Liver (tissue), 9 donors: ENCODE measurements around the gene PARP16. TPM values are rescaled to one million over a fixed set of nuclear protein-coding genes. Genes with fewer than 3 reads are reported as not detected.
"Not testable (repeated sequence)": the region's sequence is repeated elsewhere in the genome, so short reads cannot be mapped to it uniquely, and the experiment has no call there.

ENCODE experiments used
- DNase-seq: peaks from one replicate; pipeline ENCODE4 v3.0.0-alpha.2; 2017; ENCODE audit warnings: low spot score
- H3K27ac ChIP-seq, 2 donors: one replicate each; pipeline ENCODE4 v1.7.0; 2013; ENCODE audit warnings: inconsistent platforms in 2 of 2, low read length in 2 of 2, control low read depth in 1 of 2, low read depth in 1 of 2, mild to moderate bottlenecking in 1 of 2
- H3K27me3 ChIP-seq, 4 donors: one replicate each; pipeline versions ENCODE4 v1.6.1 to v1.7.0; 2013; ENCODE audit warnings: low read length in 3 of 4, inconsistent platforms in 1 of 4, mild to moderate bottlenecking in 1 of 4, moderate library complexity in 1 of 4; ENCODE audit not compliant: control insufficient read depth in 4 of 4, insufficient read depth in 4 of 4
- H3K36me3 ChIP-seq, 4 donors: one replicate each; pipeline versions ENCODE4 v1.6.1 to v1.7.0; 2013; ENCODE audit warnings: low read length in 3 of 4, mild to moderate bottlenecking in 3 of 4, low read depth in 1 of 4, moderate library complexity in 1 of 4; ENCODE audit not compliant: control insufficient read depth in 4 of 4, insufficient read depth in 3 of 4
- H3K4me1 ChIP-seq, 4 donors: one replicate each; pipeline versions ENCODE4 v1.6.1 to v1.7.0; 2013; ENCODE audit warnings: low read length in 3 of 4, mild to moderate bottlenecking in 3 of 4, moderate library complexity in 1 of 4; ENCODE audit not compliant: control insufficient read depth in 4 of 4, insufficient read depth in 4 of 4
- H3K4me3 ChIP-seq, 3 donors: one replicate each; pipeline versions ENCODE4 v1.6.1 to v1.7.0; 2013; ENCODE audit warnings: low read length in 3 of 3, control low read depth in 1 of 3, low read depth in 1 of 3, mild to moderate bottlenecking in 1 of 3
- H3K9ac ChIP-seq, 2 donors: one replicate each; pipeline ENCODE4 v1.7.0; 2013; ENCODE audit warnings: low read length in 2 of 2, mild to moderate bottlenecking in 2 of 2, moderate library complexity in 2 of 2, control low read depth in 1 of 2, low read depth in 1 of 2
- H3K9me3 ChIP-seq, 4 donors: one replicate each; pipeline versions ENCODE4 v1.6.1 to v1.7.0; 2013; ENCODE audit warnings: low read length in 3 of 4; ENCODE audit not compliant: control insufficient read depth in 4 of 4
- ATF3 ChIP-seq: IDR thresholded peaks from 2 replicates; pipeline ENCODE4 v1.6.1; 2016; ENCODE audit warnings: antibody characterized with exemption
- CTCF ChIP-seq: fragments of 150-350 bp; IDR thresholded peaks from 2 replicates; pipeline ENCODE4 v1.5.1; 2017; ENCODE audit warnings: improper control_type of control experiment, low read depth, low read length; ENCODE audit not compliant: missing input control
- EGR1 ChIP-seq, 2 donors: IDR thresholded peaks; 2 replicates each; pipeline ENCODE4 v1.6.1; 2016 to 2018; ENCODE audit warnings: antibody characterized with exemption in 2 of 2, low read depth in 2 of 2
- FOXA1 ChIP-seq: IDR thresholded peaks from 2 replicates; pipeline ENCODE4 v1.6.1; 2016; ENCODE audit warnings: antibody characterized with exemption
- GABPA ChIP-seq, 2 donors: IDR thresholded peaks in 1 of 2; conservative IDR thresholded peaks in 1 of 2; 2 replicates each; pipeline ENCODE4 v1.6.1; 2016; ENCODE audit warnings: antibody characterized with exemption in 2 of 2, mild to moderate bottlenecking in 1 of 2, moderate library complexity in 1 of 2
- HNF4A ChIP-seq, 2 donors: conservative IDR thresholded peaks; 2 replicates each; pipeline ENCODE4 v1.6.1; 2016; ENCODE audit warnings: antibody characterized with exemption in 2 of 2, mild to moderate bottlenecking in 2 of 2
- HNF4G ChIP-seq: IDR thresholded peaks from 2 replicates; pipeline ENCODE4 v1.6.1; 2016; ENCODE audit warnings: antibody characterized with exemption
- MAX ChIP-seq: IDR thresholded peaks from 2 replicates; pipeline ENCODE4 v1.6.1; 2016; ENCODE audit warnings: antibody characterized with exemption
- NR2F2 ChIP-seq: IDR thresholded peaks from 2 replicates; pipeline ENCODE4 v1.6.1; 2016; ENCODE audit warnings: antibody characterized with exemption
- RAD21 ChIP-seq, 2 donors: IDR thresholded peaks; 2 replicates each; pipeline ENCODE4 v1.6.1; 2016; ENCODE audit warnings: antibody characterized with exemption in 2 of 2, mild to moderate bottlenecking in 2 of 2
- RXRA ChIP-seq, 2 donors: IDR thresholded peaks; 2 replicates each; pipeline ENCODE4 v1.6.1; 2017 to 2018; ENCODE audit warnings: antibody characterized with exemption in 2 of 2, mild to moderate bottlenecking in 1 of 2
- SP1 ChIP-seq: IDR thresholded peaks from 2 replicates; pipeline ENCODE4 v1.6.1; 2018; ENCODE audit warnings: antibody characterized with exemption, mild to moderate bottlenecking
- TAF1 ChIP-seq: conservative IDR thresholded peaks from 2 replicates; pipeline ENCODE4 v1.6.1; 2016; ENCODE audit warnings: antibody characterized with exemption, mild to moderate bottlenecking
- YY1 ChIP-seq: IDR thresholded peaks from 2 replicates; pipeline ENCODE4 v1.6.1; 2016; ENCODE audit warnings: antibody characterized with exemption, mild to moderate bottlenecking
- ZBTB33 ChIP-seq: IDR thresholded peaks from 2 replicates; pipeline ENCODE4 v1.6.1; 2016; ENCODE audit warnings: antibody characterized with exemption
- WGBS: extraction: QIAGEN DNeasy Blood & Tissue Kit; methylation state at CpG from one replicate; pipeline ENCODE4 v1.1.7; 2013; 5-methylcytosine and 5-hydroxymethylcytosine counted together
- polyA plus RNA-seq, 2 donors: library from polyadenylated mRNA; stranded (reverse) in 1 of 2; unstranded in 1 of 2; fragments of 200-250 nt in 1 of 2; fragments of >200 nt in 1 of 2; fragmentation: Nextera tagmentation in 1 of 2; extraction: Ambion mirVana in 1 of 2; gene quantifications; one replicate each; pipeline versions ENCODE4 v1.2.1 to v1.2.3, GENCODE V29; 2013 to 2015
- total RNA-seq, 2 donors: library from RNA; depleted of rRNA; stranded (reverse); fragments of >200 nt; gene quantifications; one replicate each; pipeline ENCODE4 v1.2.3, GENCODE V29; 2014
- donor health status: healthy.
- donor health status: healthy.
- donor health status: healthy.
- donor health status: healthy.
- donor health status: healthy.

Gene PARP16
- total and polyA plus RNA-seq, 4 donors: 4.0 to 6.9 (median 5.7) TPM

GRCh38 chr15:65270811-65271545, 15.7 kb downstream of the PARP16 start:
- WGBS: 53% methylated on average over 15 of the region's 15 CpGs
- H3K36me3 ChIP-seq: peaks cover 0 to 13% (median 6%) of the 10 kb centered on the region in 4 donors
- TF ChIP-seq RAD21 (IDR thresholded peaks at IDR 0.05) (peak; percentile 84 to 90), CTCF (peak; percentile 73)
- H3K4me3 ChIP-seq, H3K27me3 ChIP-seq, H3K27ac ChIP-seq, H3K9me3 ChIP-seq, H3K9ac ChIP-seq, H3K4me1 ChIP-seq: not testable (repeated sequence)
- peak; percentile 44 for DNase-seq

GRCh38 chr15:65268411-65268810, 18.3 kb downstream of the PARP16 start:
- no peak for DNase-seq
- 97% methylated on average over 4 of the region's 4 CpGs for WGBS
- H3K4me1 ChIP-seq: peaks cover 0 to 4% (median 0%) of the 10 kb centered on the region in 4 donors
- H3K4me3 ChIP-seq: no peak overlapping the region
- no peak overlapping the region for H3K27ac ChIP-seq
- H3K27me3 ChIP-seq: no peaks in the 10 kb centered on the region
- no peak overlapping the region for H3K9ac ChIP-seq
- TF ChIP-seq ZBTB33: no peak
- no peak for TF ChIP-seq NR2F2
- no peak for TF ChIP-seq SP1
- TF ChIP-seq GABPA (IDR thresholded peaks at IDR 0.05 in 1 of 2, conservative IDR thresholded peaks at IDR 0.05 in 1 of 2): no peak
- no peak for TF ChIP-seq YY1
- no peak for TF ChIP-seq FOXA1
- no peak for TF ChIP-seq MAX
- no peak for TF ChIP-seq HNF4G
- TF ChIP-seq RXRA (IDR thresholded peaks at IDR 0.05): no peak
- no peak for TF ChIP-seq EGR1 (IDR thresholded peaks at IDR 0.05; ENCODE audit: low read depth in 2 of 2)
- H3K9me3 ChIP-seq: no peaks in the 10 kb centered on the region
- peaks cover 2 to 28% (median 9%) of the 10 kb centered on the region in 4 donors for H3K36me3 ChIP-seq

GRCh38 chr15:65266469-65266868, 20.2 kb downstream of the PARP16 start:
- H3K27ac ChIP-seq: no peak overlapping the region
- WGBS: 82% methylated on average over 5 of the region's 5 CpGs
- H3K27me3 ChIP-seq: no peaks in the 10 kb centered on the region
- no peak for DNase-seq
- H3K9ac ChIP-seq: no peak overlapping the region
- H3K4me1 ChIP-seq: peaks cover 0 to 4% (median 0%) of the 10 kb centered on the region in 4 donors
- no peaks in the 10 kb centered on the region for H3K9me3 ChIP-seq
- no peak overlapping the region for H3K4me3 ChIP-seq
- H3K36me3 ChIP-seq: peaks cover 2 to 38% (median 12%) of the 10 kb centered on the region in 4 donors
- no peak for TF ChIP-seq FOXA1
- TF ChIP-seq EGR1 (IDR thresholded peaks at IDR 0.05; ENCODE audit: low read depth in 2 of 2): no peak
- TF ChIP-seq NR2F2: no peak
- TF ChIP-seq HNF4A (conservative IDR thresholded peaks at IDR 0.05): no peak
- no peak for TF ChIP-seq CTCF
- TF ChIP-seq GABPA (IDR thresholded peaks at IDR 0.05 in 1 of 2, conservative IDR thresholded peaks at IDR 0.05 in 1 of 2): no peak
- TF ChIP-seq ZBTB33: no peak
- no peak for TF ChIP-seq SP1
- no peak for TF ChIP-seq TAF1
- TF ChIP-seq RAD21 (IDR thresholded peaks at IDR 0.05): no peak
- no peak for TF ChIP-seq ATF3
- TF ChIP-seq MAX: no peak
